SK-N-SH (cell line): Measurements from ENCODE around the gene SPTB. TPM values are rescaled to one million over a fixed set of nuclear protein-coding genes. Genes with fewer than 3 reads are reported as not detected.

Experiments
- CHD2 ChIP-seq: fragments of 150-350 bp; IDR thresholded peaks from 2 replicates; pipeline ENCODE4 v1.6.1; 2018; ENCODE audit warnings: low read length; ENCODE audit not compliant: partially characterized antibody
- EP300 ChIP-seq, 2 experiments: IDR thresholded peaks; 2 replicates each; pipeline versions ENCODE4 v1.4.0 to v1.6.1; 2012; ENCODE audit warnings: borderline replicate concordance in 1 of 2, low read depth in 1 of 2, low read length in 1 of 2
- JUND ChIP-seq: IDR thresholded peaks from 2 replicates; pipeline ENCODE4 v1.4.0; 2012
- MEF2A ChIP-seq: IDR thresholded peaks from 2 replicates; pipeline ENCODE4 v1.4.0; 2012; ENCODE audit warnings: low read depth, borderline replicate concordance
- RAD21 ChIP-seq: IDR thresholded peaks from 2 replicates; pipeline ENCODE4 v1.6.1; 2012; ENCODE audit warnings: mild to moderate bottlenecking, low read length
- RFX5 ChIP-seq: IDR thresholded peaks from 2 replicates; pipeline ENCODE4 v1.6.1; 2012; ENCODE audit warnings: mild to moderate bottlenecking, improper control_type of control experiment, low read length
- RXRA ChIP-seq: IDR thresholded peaks from 2 replicates; pipeline ENCODE4 v1.4.0; 2012; ENCODE audit warnings: low read depth, mild to moderate bottlenecking, borderline replicate concordance
- SMC3 ChIP-seq: IDR thresholded peaks from 2 replicates; pipeline ENCODE4 v1.6.1; 2012; ENCODE audit warnings: low read depth, low read length, improper control_type of control experiment
- TAF1 ChIP-seq: IDR thresholded peaks from 2 replicates; pipeline ENCODE4 v1.6.1; 2012; ENCODE audit warnings: low read depth, mild to moderate bottlenecking, low read length, moderate library complexity, borderline replicate concordance
- TEAD4 ChIP-seq: IDR thresholded peaks from 2 replicates; pipeline ENCODE4 v1.4.0; 2012; ENCODE audit warnings: mild to moderate bottlenecking, borderline replicate concordance; ENCODE audit not compliant: insufficient read depth
- YY1 ChIP-seq: IDR thresholded peaks from 2 replicates; pipeline ENCODE4 v1.4.0; 2012; ENCODE audit warnings: low read depth, mild to moderate bottlenecking
- polyA plus RNA-seq, 3 experiments: library from polyadenylated mRNA; depleted of rRNA; stranded (reverse); fragments of >200 nt; gene quantifications; 2 replicates each; pipeline ENCODE4 v1.2.3, GENCODE V29; 2012
- TF ChIP-seq, protein P1 (sequence below): IDR thresholded peaks from 2 replicates; pipeline ENCODE4 v1.4.0; 2012; ENCODE audit warnings: low read depth, borderline replicate concordance
- TF ChIP-seq, protein P2 (sequence below): fragments of 150-350 bp; IDR thresholded peaks from 2 replicates; pipeline ENCODE4 v1.6.1; 2017; ENCODE audit warnings: antibody characterized with exemption, low read length, low read depth, borderline replicate concordance
- TF ChIP-seq, protein P3 (sequence below): IDR thresholded peaks from 2 replicates; pipeline ENCODE4 v1.6.1; 2012; ENCODE audit warnings: mild to moderate bottlenecking, low read depth, low read length, moderate library complexity
- TF ChIP-seq, protein P4 (sequence below): IDR thresholded peaks from 2 replicates; pipeline ENCODE4; 2012
- TF ChIP-seq, protein P5 (sequence below): IDR thresholded peaks from 2 replicates; pipeline ENCODE4 v1.4.0; 2012; ENCODE audit warnings: low read depth
- TF ChIP-seq, protein P6 (sequence below): fragments of 150-350 bp; IDR thresholded peaks from 2 replicates; pipeline ENCODE4 v1.6.1; 2016; ENCODE audit warnings: mild to moderate bottlenecking, low read depth, low read length

SPTB gene
- polyA plus RNA-seq, 1 of the 3 experiments (the other 2 are of a cell fraction), result 0.15 TPM

DNA sequence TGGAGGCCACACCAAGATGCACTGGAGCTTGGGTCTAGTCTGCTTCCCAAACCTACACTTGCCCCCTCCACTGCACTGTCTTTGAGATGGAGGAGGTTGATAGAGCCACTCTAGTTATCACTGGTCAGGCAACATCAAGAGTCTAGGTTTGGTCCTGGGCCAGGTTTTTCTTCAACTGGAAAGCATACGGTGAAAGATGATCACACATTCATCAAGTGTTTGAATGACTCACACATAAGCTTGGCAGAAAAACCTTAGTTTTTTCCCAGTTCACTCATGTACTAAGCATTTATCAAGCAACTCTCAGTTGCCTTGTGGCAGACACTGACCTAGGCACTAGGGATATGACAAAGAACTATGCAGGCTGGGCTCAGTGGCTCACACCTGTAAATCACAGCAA is 91.0 kb downstream of the SPTB start (continued):
- TF ChIP-seq CHD2, result no peak
- no peak for TF ChIP-seq MEF2A
- no peak for TF ChIP-seq TAF1
- TF ChIP-seq, protein P1, sequence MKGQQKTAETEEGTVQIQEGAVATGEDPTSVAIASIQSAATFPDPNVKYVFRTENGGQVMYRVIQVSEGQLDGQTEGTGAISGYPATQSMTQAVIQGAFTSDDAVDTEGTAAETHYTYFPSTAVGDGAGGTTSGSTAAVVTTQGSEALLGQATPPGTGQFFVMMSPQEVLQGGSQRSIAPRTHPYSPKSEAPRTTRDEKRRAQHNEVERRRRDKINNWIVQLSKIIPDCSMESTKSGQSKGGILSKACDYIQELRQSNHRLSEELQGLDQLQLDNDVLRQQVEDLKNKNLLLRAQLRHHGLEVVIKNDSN, result no peak
- TF ChIP-seq JUND, result peak; percentile 89
- TF ChIP-seq, protein P2, sequence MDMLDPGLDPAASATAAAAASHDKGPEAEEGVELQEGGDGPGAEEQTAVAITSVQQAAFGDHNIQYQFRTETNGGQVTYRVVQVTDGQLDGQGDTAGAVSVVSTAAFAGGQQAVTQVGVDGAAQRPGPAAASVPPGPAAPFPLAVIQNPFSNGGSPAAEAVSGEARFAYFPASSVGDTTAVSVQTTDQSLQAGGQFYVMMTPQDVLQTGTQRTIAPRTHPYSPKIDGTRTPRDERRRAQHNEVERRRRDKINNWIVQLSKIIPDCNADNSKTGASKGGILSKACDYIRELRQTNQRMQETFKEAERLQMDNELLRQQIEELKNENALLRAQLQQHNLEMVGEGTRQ, result no peak
- TF ChIP-seq, protein P3, sequence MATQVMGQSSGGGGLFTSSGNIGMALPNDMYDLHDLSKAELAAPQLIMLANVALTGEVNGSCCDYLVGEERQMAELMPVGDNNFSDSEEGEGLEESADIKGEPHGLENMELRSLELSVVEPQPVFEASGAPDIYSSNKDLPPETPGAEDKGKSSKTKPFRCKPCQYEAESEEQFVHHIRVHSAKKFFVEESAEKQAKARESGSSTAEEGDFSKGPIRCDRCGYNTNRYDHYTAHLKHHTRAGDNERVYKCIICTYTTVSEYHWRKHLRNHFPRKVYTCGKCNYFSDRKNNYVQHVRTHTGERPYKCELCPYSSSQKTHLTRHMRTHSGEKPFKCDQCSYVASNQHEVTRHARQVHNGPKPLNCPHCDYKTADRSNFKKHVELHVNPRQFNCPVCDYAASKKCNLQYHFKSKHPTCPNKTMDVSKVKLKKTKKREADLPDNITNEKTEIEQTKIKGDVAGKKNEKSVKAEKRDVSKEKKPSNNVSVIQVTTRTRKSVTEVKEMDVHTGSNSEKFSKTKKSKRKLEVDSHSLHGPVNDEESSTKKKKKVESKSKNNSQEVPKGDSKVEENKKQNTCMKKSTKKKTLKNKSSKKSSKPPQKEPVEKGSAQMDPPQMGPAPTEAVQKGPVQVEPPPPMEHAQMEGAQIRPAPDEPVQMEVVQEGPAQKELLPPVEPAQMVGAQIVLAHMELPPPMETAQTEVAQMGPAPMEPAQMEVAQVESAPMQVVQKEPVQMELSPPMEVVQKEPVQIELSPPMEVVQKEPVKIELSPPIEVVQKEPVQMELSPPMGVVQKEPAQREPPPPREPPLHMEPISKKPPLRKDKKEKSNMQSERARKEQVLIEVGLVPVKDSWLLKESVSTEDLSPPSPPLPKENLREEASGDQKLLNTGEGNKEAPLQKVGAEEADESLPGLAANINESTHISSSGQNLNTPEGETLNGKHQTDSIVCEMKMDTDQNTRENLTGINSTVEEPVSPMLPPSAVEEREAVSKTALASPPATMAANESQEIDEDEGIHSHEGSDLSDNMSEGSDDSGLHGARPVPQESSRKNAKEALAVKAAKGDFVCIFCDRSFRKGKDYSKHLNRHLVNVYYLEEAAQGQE, result no peak
- TF ChIP-seq RAD21, result no peak
- no peak for TF ChIP-seq TEAD4
- no peak for TF ChIP-seq SMC3
- TF ChIP-seq EP300 (IDR thresholded peaks at IDR 0.05; ENCODE audit: borderline replicate concordance in 1 of 2, low read depth in 1 of 2, low read length in 1 of 2), result peak in 1 of 2 experiments; percentile 63; a peak in 1 of 4 replicates
- TF ChIP-seq RXRA, result peak; percentile 24; the same call in 1 of the 2 replicates
- TF ChIP-seq, protein P4, sequence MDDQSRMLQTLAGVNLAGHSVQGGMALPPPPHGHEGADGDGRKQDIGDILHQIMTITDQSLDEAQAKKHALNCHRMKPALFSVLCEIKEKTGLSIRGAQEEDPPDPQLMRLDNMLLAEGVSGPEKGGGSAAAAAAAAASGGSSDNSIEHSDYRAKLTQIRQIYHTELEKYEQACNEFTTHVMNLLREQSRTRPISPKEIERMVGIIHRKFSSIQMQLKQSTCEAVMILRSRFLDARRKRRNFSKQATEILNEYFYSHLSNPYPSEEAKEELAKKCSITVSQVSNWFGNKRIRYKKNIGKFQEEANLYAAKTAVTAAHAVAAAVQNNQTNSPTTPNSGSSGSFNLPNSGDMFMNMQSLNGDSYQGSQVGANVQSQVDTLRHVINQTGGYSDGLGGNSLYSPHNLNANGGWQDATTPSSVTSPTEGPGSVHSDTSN, result peak; percentile 96
- TF ChIP-seq YY1, result no peak
- TF ChIP-seq, protein P5, sequence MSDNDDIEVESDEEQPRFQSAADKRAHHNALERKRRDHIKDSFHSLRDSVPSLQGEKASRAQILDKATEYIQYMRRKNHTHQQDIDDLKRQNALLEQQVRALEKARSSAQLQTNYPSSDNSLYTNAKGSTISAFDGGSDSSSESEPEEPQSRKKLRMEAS, result peak; percentile 76; the same call in 1 of the 2 replicates
- no peak for TF ChIP-seq RFX5
- TF ChIP-seq, protein P6, sequence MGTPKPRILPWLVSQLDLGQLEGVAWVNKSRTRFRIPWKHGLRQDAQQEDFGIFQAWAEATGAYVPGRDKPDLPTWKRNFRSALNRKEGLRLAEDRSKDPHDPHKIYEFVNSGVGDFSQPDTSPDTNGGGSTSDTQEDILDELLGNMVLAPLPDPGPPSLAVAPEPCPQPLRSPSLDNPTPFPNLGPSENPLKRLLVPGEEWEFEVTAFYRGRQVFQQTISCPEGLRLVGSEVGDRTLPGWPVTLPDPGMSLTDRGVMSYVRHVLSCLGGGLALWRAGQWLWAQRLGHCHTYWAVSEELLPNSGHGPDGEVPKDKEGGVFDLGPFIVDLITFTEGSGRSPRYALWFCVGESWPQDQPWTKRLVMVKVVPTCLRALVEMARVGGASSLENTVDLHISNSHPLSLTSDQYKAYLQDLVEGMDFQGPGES, result no peak
